Trophoblast cell (in vitro differentiated cells and primary cell): ENCODE data around the gene SRSF12.
A peak's percentile ranks its signal among the peaks of the same experiment; 100 is the strongest.

ENCODE experiments used
- DNase-seq, 2 donors: peaks; one replicate each; pipeline ENCODE4 v3.0.0-alpha.2; 2016
- H2AFZ ChIP-seq: 2 replicates; pipeline ENCODE4 v1.6.1; 2013; ENCODE audit warnings: low read length, moderate library complexity, mild to moderate bottlenecking; ENCODE audit not compliant: insufficient read depth, poor library complexity
- H2AK5ac ChIP-seq: 2 replicates; pipeline ENCODE4 v1.6.1; 2013; ENCODE audit warnings: mild to moderate bottlenecking, low read length
- H2BK120ac ChIP-seq: 2 replicates; pipeline ENCODE4 v1.6.1; 2013; ENCODE audit warnings: low read length, mild to moderate bottlenecking, moderate library complexity; ENCODE audit not compliant: insufficient read depth, poor library complexity
- H2BK12ac ChIP-seq: 2 replicates; pipeline ENCODE4 v1.6.1; 2013; ENCODE audit warnings: mild to moderate bottlenecking, low read length, moderate library complexity
- H2BK5ac ChIP-seq: 2 replicates; pipeline ENCODE4 v1.6.1; 2013; ENCODE audit warnings: low read length, low read depth, moderate library complexity, mild to moderate bottlenecking; ENCODE audit not compliant: poor library complexity
- H3K14ac ChIP-seq: 2 replicates; pipeline ENCODE4 v1.6.1; 2013; ENCODE audit warnings: mild to moderate bottlenecking, low read length
- H3K18ac ChIP-seq: 2 replicates; pipeline ENCODE4 v1.6.1; 2013; ENCODE audit warnings: mild to moderate bottlenecking, low read length
- H3K23ac ChIP-seq: 2 replicates; pipeline ENCODE4 v1.6.1; 2013; ENCODE audit warnings: low read length
- H3K27ac ChIP-seq: 2 replicates; pipeline ENCODE4 v1.5.1; 2013; ENCODE audit warnings: low read depth, mild to moderate bottlenecking, inconsistent platforms, low read length, moderate library complexity
- H3K27me3 ChIP-seq: 2 replicates; pipeline ENCODE4 v1.6.1; 2013; ENCODE audit warnings: inconsistent platforms, mild to moderate bottlenecking, low read length, moderate library complexity; ENCODE audit not compliant: insufficient read depth
- H3K36me3 ChIP-seq, 2 experiments: 1 replicate in 1 of 2; 2 replicates in 1 of 2; pipeline ENCODE4 v1.6.1; 2013; ENCODE audit warnings: low read length in 2 of 2, mild to moderate bottlenecking in 2 of 2, moderate library complexity in 1 of 2; ENCODE audit not compliant: insufficient read depth in 2 of 2, control insufficient read depth in 1 of 2
- H3K4ac ChIP-seq: 2 replicates; pipeline ENCODE4 v1.6.1; 2013; ENCODE audit warnings: low read depth, mild to moderate bottlenecking, low read length, moderate library complexity
- H3K4me1 ChIP-seq, 2 experiments: 1 replicate in 1 of 2; 2 replicates in 1 of 2; pipeline ENCODE4 v1.6.1; 2013; ENCODE audit warnings: low read length in 2 of 2, mild to moderate bottlenecking in 2 of 2, moderate library complexity in 1 of 2; ENCODE audit not compliant: insufficient read depth in 2 of 2, control insufficient read depth in 1 of 2
- H3K4me2 ChIP-seq: 2 replicates; pipeline ENCODE4 v1.6.1; 2013; ENCODE audit warnings: inconsistent platforms, mild to moderate bottlenecking, low read length, moderate library complexity
- H3K4me3 ChIP-seq: 2 replicates; pipeline ENCODE4 v1.5.1; 2013; ENCODE audit warnings: mild to moderate bottlenecking, low read depth, low read length, inconsistent platforms
- H3K79me1 ChIP-seq: one replicate; pipeline ENCODE4 v1.6.1; 2013; ENCODE audit warnings: low read length
- H3K79me2 ChIP-seq: 2 replicates; pipeline ENCODE4 v1.6.1; 2013; ENCODE audit warnings: low read length, mild to moderate bottlenecking; ENCODE audit not compliant: control insufficient read depth, insufficient read depth, poor library complexity
- H3K9ac ChIP-seq: 2 replicates; pipeline ENCODE4 v1.6.1; 2013; ENCODE audit warnings: mild to moderate bottlenecking, low read length
- H3K9me3 ChIP-seq: 2 replicates; pipeline ENCODE4 v1.6.1; 2013; ENCODE audit warnings: low read depth, mild to moderate bottlenecking, control low read depth, inconsistent platforms, low read length; ENCODE audit not compliant: insufficient read depth
- H4K12ac ChIP-seq: 2 replicates; pipeline ENCODE4 v1.6.1; 2013; ENCODE audit warnings: low read depth, mild to moderate bottlenecking, low read length, moderate library complexity
- H4K8ac ChIP-seq: 2 replicates; pipeline ENCODE4 v1.6.1; 2013; ENCODE audit warnings: low read depth, mild to moderate bottlenecking, low read length, moderate library complexity
- H4K91ac ChIP-seq: one replicate; pipeline ENCODE4 v1.6.1; 2013; ENCODE audit warnings: low read depth, mild to moderate bottlenecking, low read length, moderate library complexity
- WGBS: extraction: QIAGEN DNeasy Blood & Tissue Kit; methylation state at CpG from one replicate; pipeline ENCODE4 v1.1.7; 2013; ENCODE audit warnings: missing lambda C conversion rate; ENCODE audit not compliant: insufficient read length, insufficient coverage; ENCODE audit errors: extremely low coverage; 5-methylcytosine and 5-hydroxymethylcytosine counted together

SRSF12 gene

GRCh38 chr6:89073840-89074239, 44.0 kb downstream of the SRSF12 start:
- no peak overlapping the region for H3K23ac ChIP-seq
- H4K12ac ChIP-seq, result no peak overlapping the region
- H3K4ac ChIP-seq, result no peak overlapping the region
- no peaks in the 10 kb centered on the region for H3K36me3 ChIP-seq
- H3K9ac ChIP-seq, result no peak overlapping the region
- H4K91ac ChIP-seq, result no peak overlapping the region
- no peak for DNase-seq
- WGBS, result no CpG with 5 or more reads among the region's 2 CpGs
- H2BK5ac ChIP-seq, result no peak overlapping the region
- no peak overlapping the region for H3K4me2 ChIP-seq
- H4K8ac ChIP-seq, result no peak overlapping the region
- no peak overlapping the region for H3K18ac ChIP-seq
- no peaks in the 10 kb centered on the region for H3K4me1 ChIP-seq
- no peak overlapping the region for H2AK5ac ChIP-seq
- H3K27ac ChIP-seq, result no peak overlapping the region
- no peaks in the 10 kb centered on the region for H3K79me2 ChIP-seq
- H3K27me3 ChIP-seq, result no peaks in the 10 kb centered on the region
- H3K4me3 ChIP-seq, result no peak overlapping the region
- no peak overlapping the region for H2BK120ac ChIP-seq
- H3K79me1 ChIP-seq, result no peaks in the 10 kb centered on the region
- no peaks in the 10 kb centered on the region for H3K9me3 ChIP-seq
- no peak overlapping the region for H3K14ac ChIP-seq
- H2BK12ac ChIP-seq, result no peak overlapping the region
- H2AFZ ChIP-seq, result no peak overlapping the region

- Histone ChIP-seq H3K9me3 (no peaks in the 10 kb centered on the region), H2BK5ac (no peak overlapping the region), H4K12ac (no peak overlapping the region), H4K8ac (peak overlapping the region; percentile 60), H2AK5ac (no peak overlapping the region), H3K79me1 (no peaks in the 10 kb centered on the region), H3K4me3 (no peak overlapping the region), H3K36me3 (no peaks in the 10 kb centered on the region), H3K14ac (no peak overlapping the region), H3K27ac (no peak overlapping the region), H4K91ac (no peak overlapping the region), H3K4me1 (no peaks in the 10 kb centered on the region), H3K23ac (no peak overlapping the region), H2AFZ (no peak overlapping the region), H2BK120ac (no peak overlapping the region), H3K4ac (no peak overlapping the region), H3K27me3 (no peaks in the 10 kb centered on the region), H3K4me2 (no peak overlapping the region), H3K9ac (no peak overlapping the region), H2BK12ac (no peak overlapping the region), H3K18ac (no peak overlapping the region), H3K79me2 (no peaks in the 10 kb centered on the region)
- no CpG with 5 or more reads among the region's 4 CpGs for WGBS
- no peak for DNase-seq
These were observed 44.8 kb downstream of the SRSF12 start for GRCh38 chr6:89073014-89073620.

DNA sequence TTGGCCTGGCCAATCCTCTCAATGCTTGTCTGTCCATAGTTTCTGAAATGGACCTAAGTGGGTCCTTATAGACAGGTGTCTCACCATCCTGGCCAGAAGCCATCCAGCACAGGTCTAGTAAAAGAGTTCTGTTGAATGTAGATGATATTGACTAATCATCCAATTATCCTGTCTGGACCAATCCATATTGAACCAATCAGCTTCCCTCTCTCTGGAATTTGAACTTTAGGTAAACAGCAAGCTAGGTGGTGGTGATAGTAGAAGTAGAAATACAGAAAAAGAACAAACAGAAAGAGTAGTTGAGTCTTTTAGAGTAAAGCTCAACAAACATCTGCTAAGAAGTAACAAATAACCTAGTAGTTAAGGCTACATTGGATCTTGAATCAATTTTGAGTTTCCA, 46.8 kb downstream of the SRSF12 start:
- no peak overlapping the region for H3K4ac ChIP-seq
- no peak overlapping the region for H3K4me2 ChIP-seq
- H3K36me3 ChIP-seq, result no peaks in the 10 kb centered on the region
- H3K23ac ChIP-seq, result no peak overlapping the region
- no peak overlapping the region for H3K27ac ChIP-seq
- no peak overlapping the region for H3K14ac ChIP-seq
- DNase-seq, result no peak
- no peak overlapping the region for H4K12ac ChIP-seq
- H3K18ac ChIP-seq, result no peak overlapping the region
- H3K9me3 ChIP-seq, result no peaks in the 10 kb centered on the region
- no peak overlapping the region for H4K8ac ChIP-seq
- no peaks in the 10 kb centered on the region for H3K27me3 ChIP-seq
- H2BK5ac ChIP-seq, result no peak overlapping the region
- H3K9ac ChIP-seq, result no peak overlapping the region
- H2AFZ ChIP-seq, result no peak overlapping the region
- no peaks in the 10 kb centered on the region for H3K79me2 ChIP-seq
- H2BK12ac ChIP-seq, result no peak overlapping the region
- H2BK120ac ChIP-seq, result no peak overlapping the region
- no peak overlapping the region for H2AK5ac ChIP-seq
- no peak overlapping the region for H3K4me3 ChIP-seq
- no peaks in the 10 kb centered on the region for H3K79me1 ChIP-seq
- H3K4me1 ChIP-seq, result no peaks in the 10 kb centered on the region
- no peak overlapping the region for H4K91ac ChIP-seq

DNA sequence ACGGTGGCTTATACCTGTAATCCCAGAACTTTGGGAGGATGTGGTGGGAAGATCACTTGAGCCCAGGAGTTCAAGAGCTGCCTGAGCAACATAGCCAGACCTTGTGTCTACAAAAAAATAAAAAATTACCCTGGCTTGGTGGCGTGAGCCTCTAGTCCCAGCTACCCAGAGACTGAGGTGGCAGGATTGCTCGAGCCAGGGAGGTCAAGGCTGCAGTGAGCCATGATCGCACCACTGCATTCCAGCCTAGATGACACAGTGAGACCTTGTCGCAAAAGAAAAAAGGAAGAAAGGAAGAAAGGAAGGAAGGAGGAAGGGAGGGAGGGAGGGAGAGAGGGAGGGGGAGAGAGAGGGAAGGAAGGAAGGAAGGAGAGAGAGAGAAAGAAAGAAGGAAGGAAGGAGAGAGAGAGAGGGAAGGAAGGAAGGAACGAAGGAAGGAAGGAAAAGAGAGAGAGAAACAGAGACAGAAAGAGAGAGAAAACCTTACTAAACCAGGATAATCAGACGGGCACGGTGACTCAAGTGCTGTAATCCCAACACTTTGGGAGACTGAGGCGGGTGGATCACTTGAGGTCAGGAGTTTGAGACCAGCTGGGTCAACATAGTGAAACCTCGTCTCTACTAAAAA, 48.2 kb downstream of the SRSF12 start:
- no peak overlapping the region for H2BK12ac ChIP-seq
- DNase-seq, result no peak
- no peak overlapping the region for H3K9ac ChIP-seq
- H3K18ac ChIP-seq, result no peak overlapping the region
- H3K4me2 ChIP-seq, result no peak overlapping the region
- H3K27ac ChIP-seq, result no peak overlapping the region
- no CpG with 5 or more reads among the region's 10 CpGs for WGBS
- H3K14ac ChIP-seq, result no peak overlapping the region
- H3K23ac ChIP-seq, result no peak overlapping the region
- H4K91ac ChIP-seq, result peak overlapping the region; percentile 1
- no peak overlapping the region for H4K8ac ChIP-seq
- no peak overlapping the region for H2BK5ac ChIP-seq
- H2AFZ ChIP-seq, result no peak overlapping the region
- no peaks in the 10 kb centered on the region for H3K4me1 ChIP-seq
- no peak overlapping the region for H4K12ac ChIP-seq
- H3K4ac ChIP-seq, result no peak overlapping the region
- no peaks in the 10 kb centered on the region for H3K79me2 ChIP-seq
- H3K79me1 ChIP-seq, result no peaks in the 10 kb centered on the region
- H2BK120ac ChIP-seq, result no peak overlapping the region
- H3K4me3 ChIP-seq, result no peak overlapping the region
- no peaks in the 10 kb centered on the region for H3K27me3 ChIP-seq
- H2AK5ac ChIP-seq, result no peak overlapping the region
- H3K36me3 ChIP-seq, result no peaks in the 10 kb centered on the region
- H3K9me3 ChIP-seq, result no peaks in the 10 kb centered on the region
